CD4-positive, alpha-beta T cell treated with Interleukin-4 for 4 hours (primary cell): Measurements from ENCODE around the gene PATL1.
"Not testable (repeated sequence)": the region's sequence is repeated elsewhere in the genome, so short reads cannot be mapped to it uniquely, and the experiment has no call there.

ENCODE experiments used
- DNase-seq: peaks from one replicate; pipeline ENCODE4 v3.0.0-alpha.2; 2020

Gene PATL1, protein sequence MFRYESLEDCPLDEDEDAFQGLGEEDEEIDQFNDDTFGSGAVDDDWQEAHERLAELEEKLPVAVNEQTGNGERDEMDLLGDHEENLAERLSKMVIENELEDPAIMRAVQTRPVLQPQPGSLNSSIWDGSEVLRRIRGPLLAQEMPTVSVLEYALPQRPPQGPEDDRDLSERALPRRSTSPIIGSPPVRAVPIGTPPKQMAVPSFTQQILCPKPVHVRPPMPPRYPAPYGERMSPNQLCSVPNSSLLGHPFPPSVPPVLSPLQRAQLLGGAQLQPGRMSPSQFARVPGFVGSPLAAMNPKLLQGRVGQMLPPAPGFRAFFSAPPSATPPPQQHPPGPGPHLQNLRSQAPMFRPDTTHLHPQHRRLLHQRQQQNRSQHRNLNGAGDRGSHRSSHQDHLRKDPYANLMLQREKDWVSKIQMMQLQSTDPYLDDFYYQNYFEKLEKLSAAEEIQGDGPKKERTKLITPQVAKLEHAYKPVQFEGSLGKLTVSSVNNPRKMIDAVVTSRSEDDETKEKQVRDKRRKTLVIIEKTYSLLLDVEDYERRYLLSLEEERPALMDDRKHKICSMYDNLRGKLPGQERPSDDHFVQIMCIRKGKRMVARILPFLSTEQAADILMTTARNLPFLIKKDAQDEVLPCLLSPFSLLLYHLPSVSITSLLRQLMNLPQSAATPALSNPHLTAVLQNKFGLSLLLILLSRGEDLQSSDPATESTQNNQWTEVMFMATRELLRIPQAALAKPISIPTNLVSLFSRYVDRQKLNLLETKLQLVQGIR

DNA sequence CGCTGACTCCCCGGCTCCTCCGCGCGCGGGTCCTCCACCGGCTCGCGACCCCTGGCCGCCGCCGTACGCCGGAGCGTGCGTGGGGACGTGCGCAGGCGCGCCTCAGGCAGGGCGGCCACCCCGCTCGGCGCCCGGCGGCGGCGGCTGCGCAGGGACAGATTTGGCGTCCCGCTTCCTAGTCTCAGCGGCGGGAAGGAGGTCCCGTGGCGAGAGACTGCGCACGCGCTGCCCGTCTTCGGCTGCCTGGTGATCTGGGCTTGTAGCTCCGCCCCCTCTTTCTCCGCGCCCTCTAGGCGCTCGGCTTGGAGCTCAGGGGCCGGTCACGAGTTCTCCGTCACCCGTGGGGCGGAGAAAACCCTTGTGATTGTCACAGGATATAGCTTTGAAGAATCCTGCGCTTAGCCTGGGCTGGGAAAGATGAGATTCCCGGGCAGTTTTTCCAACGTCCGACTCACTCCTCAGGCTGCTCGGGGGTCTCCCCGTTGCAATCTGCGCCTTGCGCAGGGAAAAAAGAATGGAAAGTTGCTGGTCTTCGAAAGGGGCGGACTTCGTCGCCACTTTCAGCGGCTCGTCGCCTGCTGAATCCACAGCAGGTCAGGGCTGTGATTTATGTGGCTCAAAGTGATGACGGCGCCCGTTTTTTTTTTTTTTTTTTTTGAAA lies at the start of gene PATL1:
TSS of gene PATL1 (minus strand) at position 88 of the 661 bp plus-strand sequence. CDS start 142 bp downstream, outside the sequence.
- DNase-seq, result peak; percentile 99

DNA sequence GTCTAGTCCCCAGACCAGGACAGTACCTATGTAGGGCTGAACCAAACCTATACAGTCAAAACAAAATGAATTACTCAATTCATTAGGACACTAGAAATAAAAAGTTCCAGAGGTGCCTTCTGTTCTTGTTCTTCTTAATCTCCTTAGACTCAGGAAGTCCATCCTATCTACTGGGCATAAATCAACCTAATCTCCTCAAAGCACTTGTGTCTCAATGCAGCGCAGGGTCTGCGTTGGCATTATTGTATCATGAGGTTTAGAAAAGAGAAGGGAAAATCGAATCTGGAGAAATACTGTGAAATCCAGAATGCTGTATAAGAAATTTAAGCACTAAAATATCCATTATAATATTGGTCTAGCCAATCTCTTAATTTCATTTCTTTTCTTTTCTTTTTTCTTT lies 47.2 kb upstream of the PATL1 start:
- no peak for DNase-seq

DNA sequence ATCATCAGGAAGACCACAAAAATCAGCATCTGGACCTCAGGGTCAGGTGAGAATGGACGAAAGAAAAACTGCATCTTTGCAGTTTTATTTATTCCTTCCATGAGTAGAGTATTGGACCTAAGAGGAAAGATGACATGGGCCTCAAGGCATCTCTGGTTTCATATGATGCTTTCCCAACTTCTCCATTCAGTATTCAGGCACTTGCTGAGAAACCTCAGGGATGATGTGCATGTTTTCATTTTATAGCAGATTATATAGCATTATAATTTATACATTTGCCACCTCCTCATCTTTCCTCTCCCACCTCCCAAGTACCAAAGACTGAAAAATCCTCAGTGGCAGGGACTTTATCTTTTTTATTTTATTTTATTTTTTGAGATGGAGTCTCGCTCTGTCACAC lies 44.9 kb upstream of the PATL1 start, which contains the start of gene OR10V1:
TSS of gene OR10V1 (minus strand) at position 101 of the 400 bp plus-strand sequence. CDS start at position 101, 0 bp downstream.
- DNase-seq, result no peak

DNA sequence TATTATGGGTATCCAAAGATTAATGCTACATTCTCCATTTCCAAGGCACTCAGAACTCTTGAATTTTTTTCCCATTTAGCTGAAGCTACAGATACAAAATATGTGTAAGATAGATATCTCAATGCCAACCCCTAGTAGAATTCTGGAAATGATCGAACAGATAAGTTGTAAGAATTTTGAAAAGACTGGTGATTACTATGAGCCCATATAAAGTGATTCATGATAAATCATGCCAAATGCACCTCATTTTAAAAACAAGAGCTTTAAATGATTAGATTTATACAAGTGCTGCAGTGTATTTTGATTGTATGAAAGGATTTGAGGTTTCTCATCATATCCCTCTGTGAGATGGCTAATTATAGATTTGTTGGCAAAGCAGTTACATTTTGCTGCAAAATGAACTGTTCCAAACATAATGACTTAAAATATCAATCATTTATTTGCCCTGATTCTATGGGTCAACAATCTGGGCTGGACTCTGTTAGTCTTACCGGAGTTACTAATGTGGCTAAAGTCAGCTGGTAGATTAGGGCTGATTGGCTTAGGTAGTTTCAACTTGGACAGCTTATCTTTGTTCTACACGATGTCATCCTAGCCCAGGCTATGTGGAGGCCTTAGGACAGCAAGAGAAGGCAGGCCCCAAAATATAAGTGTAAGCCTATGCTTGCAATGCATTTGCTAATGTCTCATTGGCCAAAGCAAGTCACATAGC lies 41.5 kb upstream of the PATL1 start:
- DNase-seq, result no peak

DNA sequence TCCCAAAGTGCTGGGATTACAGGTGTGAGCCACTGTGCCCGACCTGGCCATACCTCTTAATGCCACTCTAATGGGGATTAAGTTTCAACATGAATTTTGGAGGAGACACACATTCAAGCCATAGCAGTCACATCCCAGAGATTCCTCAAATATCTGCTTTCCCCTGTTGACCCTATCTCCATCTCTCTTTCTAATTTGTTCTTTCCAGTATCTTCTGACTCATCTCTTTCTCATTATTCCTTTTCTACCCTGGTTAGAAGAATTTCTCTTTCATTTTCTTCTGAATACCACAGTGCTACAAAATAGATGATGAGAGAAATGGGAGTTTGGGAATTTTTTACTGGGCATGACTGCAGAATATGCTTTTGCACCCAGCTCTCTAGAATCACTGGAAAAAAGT lies 39.7 kb upstream of the PATL1 start:
- DNase-seq, result no peak

DNA sequence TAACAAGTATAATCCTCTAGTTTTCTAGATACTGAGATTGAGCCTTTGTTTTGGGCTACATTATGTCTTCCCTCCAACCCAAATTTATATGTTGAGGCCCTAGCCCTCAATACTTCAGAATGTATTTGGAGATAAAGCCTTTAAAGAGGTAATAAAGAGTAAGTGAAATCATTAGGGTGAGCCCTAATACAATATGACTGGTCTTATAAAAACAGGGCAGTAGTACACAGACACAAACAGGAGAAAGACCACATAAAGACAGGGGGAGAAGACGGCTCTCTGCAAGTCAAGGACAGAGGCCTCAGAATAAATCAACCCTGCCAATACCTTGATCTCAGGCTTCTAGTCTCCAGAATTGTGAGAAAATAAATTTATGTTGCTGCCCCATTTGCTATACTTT lies 38.5 kb upstream of the PATL1 start:
- DNase-seq, result no peak

DNA sequence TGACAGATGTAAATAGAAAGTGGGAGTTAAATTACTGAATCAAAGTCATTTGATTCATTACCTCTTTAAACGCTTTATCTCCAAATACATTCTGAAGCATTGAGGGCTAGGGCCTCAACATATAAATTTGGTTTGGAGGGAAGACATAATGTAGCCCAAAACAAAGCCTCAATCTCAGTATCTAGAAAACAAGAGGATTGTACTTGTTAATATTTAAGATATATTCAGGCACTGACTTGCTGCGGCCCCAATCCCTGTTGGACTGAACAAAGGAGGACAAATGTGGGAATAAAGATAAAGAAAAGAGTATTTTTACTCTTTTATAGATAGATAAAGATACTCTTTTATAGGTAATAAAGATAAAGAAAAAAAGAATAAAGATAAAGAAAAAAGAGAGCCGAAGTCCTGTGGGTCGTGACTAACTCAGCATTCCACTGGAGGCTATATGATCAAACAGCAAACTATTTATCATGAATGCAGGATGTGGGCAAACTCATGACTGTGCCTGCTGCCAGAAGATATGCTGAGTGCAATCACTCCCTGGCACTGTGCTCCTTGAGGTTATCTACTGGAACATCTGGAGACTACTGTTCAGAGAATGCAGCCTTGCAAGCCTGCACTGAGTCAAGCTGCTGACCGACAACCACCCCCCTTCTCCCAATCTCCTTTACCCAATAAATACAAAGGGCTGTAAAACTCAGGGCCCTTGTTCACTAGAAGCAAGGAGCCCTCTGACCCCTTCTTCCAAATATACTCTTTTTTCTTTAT lies 37.9 kb upstream of the PATL1 start:
- no peak for DNase-seq

DNA sequence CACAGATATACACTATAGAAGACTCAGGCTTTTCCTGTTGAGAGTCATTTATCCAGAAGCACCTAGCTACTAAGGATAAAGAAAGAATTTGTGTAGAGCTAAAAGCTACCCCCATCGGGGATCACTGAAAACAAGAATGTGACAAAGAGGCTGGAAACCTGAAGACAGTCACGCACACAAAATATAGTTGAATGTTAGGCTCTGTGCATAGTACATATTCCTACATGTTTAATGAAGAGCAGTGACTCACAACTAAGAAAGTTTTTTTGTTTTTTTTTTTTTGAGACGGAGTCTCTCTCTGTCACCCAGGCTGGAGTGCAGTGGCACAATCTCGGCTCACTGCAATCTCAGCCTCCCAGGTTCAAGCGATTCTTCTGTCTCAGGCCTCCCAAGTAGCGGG lies 36.5 kb upstream of the PATL1 start:
- no peak for DNase-seq

DNA sequence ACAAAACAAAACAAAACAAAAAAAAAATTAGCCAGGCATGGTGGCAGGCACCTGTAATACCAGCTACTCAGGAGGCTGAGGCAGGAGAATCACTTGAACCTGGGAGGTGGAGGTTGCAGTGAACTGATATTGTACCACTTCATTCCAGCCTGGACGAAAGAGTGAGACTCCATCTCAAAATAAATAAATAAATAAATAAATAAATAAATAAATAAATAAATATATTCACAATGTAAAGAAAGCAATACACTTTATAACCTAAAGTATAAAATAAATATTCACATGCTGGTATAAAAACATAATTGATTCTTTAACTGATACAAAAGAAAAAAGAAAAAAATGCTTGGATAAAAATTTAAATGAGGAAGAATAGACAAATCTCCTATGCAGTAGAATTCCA lies 34.7 kb upstream of the PATL1 start:
- not testable (repeated sequence) for DNase-seq

DNA sequence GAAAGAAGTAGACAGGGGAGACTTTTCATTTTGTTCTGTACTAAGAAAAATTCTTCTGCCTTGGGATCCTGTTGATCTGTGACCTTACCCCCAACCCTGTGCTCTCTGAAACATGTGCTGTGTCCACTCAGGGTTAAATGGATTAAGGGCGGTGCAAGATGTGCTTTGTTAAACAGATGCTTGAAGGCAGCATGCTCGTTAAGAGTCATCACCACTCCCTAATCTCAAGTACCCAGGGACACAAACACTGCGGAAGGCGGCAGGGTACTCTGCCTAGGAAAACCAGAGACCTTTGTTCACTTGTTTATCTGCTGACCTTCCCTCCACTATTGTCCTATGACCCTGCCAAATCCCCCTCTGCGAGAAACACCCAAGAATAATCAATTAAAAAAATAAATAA lies 31.3 kb upstream of the PATL1 start:
- not testable (repeated sequence) for DNase-seq

DNA sequence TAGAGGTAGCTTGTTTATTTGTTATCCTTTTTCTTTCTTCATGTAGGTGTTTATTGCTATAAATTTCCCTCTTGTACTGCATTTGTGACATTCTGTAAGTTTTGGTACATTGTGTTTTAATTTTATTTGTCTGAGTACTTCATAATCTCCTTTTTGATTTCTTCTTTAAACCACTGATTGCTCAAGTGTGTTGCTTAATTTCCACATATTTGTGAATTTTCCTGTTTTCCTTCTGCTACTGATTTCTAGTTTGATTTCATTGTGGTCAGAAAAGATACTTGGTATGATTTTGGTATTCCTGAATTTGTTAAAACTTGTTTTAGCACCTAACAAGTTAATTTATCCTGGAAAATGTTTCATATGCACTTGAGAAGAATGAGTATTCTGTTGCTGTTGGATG lies 29.7 kb upstream of the PATL1 start:
- DNase-seq, result no peak

DNA sequence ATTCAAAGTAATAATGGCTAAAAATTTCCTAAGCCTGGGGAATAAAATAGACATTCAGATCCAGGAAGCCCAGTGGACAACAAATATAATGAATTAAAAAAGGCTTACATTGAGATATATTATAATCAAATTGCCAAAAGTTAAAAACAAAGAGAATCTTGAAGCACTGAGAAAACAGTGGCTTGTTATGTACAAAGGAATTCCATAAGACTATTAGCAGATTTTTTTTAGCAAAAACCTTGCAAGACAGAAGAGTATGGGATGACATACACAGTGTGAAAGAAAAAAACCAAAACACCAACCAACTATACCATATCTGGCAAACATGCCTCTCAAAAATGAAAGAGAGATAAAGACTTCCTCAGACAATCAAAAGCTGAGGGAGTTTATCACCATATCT lies 24.1 kb upstream of the PATL1 start:
- DNase-seq, result no peak

DNA sequence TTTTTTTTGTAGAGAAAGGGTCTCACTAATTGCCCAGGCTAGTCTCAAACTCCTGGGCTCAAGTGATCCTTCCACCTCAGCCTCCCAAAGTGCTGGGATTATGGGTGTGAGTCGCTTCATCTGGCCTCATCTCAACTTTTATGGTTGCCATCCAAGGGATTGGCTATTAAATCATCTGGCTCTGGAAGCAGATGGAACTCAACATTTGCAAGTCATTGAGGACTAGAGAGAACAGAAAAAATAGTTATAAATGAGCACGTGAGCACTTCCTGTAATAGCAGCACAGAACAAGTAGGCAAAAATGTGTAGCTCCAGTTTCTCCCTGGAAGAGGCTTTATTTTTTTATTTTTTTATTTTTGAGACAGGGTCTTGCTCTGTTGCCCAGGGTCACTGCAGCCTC lies 22.3 kb upstream of the PATL1 start:
- no peak for DNase-seq

DNA sequence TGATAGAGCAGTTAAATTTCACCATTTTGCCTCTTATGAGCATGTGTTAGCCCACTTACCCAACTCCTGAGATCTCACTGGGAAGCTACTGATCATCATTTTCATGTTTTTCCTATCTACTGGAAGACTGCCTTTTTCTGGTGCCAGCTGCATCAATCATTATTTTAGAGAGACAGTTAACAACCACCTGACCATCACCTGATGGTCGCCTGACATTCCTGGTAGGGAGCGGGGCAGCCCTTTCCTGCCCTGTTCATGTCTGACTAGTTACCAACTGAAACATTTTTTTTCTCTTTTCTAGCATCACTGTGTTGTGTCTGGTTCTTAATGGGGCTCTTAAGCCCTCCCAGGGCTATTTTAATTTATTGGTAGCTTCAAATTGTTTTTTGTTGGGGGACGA lies 20.2 kb upstream of the PATL1 start:
- no peak for DNase-seq

DNA sequence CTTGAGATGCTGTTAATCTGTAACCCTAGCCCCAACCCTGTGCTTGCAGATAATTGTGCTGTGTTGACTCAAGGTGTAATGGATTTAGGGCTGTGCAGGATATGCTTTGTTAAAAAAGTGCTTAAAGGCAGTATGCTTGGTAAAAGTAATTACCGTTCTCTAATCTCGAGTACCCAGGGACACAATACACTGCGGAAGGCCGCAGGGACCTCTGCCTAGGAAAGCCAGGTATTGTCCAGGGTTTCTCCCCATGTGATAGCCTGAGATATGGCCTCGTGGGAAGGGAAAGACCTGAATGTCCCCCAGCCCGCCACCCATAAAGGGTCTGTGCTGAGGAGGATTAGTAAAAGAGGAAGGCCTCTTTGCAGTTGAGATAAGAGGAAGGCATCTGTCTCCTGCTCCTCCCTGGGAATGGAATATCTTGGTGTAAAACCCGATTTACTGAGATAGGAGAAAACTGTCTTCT lies 12.5 kb upstream of the PATL1 start:
- DNase-seq, result not testable (repeated sequence)

DNA sequence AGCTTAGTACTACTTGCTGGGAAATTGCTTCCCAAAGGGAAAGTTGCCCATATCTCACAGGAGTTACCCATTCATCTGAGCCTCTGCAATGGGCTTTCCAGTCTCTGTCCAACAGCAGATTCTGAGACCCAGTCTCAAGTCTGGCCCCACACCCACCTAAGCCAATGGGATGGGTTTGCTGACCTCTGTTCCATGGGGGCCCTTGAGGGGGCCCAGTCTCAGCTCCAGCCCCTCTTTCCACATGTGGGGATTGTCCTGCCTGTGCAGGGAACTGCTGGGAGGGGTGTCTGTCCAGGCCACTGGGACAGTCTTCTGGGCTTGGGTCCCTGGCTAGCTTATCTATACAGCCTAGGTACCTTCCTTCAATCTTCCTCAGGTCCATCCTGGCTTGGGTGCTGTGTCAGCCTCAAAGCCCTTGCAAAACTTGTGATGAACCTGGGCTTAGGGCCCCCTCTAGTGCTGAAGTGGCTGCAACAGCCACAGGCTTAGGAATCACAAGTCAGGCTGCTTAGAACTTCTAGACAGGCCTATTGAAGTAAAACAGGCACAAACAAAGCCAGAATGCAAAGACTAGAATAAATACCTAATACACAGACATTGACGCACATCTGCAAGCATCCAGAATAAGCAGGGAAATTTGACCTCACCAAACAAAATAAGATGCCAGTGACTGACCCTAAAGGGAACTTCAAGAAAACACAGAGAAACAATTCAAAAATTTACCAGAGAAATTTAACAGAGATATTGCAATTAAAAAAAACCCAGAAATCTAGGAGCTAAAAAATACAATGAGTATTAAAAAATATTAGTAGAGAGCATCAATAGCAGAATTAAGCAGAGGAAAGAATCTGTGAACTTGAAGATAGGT lies 11.7 kb upstream of the PATL1 start:
- peak; percentile 59 for DNase-seq

DNA sequence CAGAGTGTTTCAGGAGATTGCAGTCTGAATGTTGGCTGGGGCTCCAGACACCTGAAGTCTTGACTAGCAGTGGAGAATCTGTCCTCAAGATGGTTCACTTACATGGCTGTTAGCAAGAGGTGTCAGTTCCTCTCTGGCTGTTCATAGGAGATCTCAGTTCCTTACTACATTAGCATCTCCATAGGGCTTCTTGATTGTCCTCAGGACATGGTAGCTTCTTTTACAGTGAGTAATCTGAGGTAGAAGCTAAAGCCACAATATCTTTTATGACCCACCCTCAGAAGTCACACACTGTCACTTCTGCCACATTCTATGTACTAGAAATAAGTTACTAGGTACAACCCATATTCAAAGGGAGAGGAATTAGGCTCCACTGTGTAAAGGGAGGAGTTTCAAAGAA lies 10.5 kb upstream of the PATL1 start:
- DNase-seq, result no peak

DNA sequence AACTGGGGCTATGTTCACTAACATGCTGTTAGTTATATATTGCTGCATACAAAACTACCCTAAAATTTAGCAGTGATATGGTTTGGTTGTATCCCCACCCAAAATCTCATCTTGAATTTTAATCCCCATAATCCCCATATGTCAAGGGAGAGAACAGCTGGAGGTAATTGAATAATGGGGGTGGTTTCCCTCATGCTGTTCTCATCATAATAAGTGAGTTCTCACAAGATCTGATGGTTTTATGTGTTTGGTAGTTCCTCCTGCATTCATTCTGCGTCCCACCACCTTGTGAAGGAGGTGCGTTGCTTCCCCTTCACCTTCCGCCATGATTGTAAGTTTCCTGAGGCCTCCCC lies 10.0 kb upstream of the PATL1 start:
- no peak for DNase-seq

DNA sequence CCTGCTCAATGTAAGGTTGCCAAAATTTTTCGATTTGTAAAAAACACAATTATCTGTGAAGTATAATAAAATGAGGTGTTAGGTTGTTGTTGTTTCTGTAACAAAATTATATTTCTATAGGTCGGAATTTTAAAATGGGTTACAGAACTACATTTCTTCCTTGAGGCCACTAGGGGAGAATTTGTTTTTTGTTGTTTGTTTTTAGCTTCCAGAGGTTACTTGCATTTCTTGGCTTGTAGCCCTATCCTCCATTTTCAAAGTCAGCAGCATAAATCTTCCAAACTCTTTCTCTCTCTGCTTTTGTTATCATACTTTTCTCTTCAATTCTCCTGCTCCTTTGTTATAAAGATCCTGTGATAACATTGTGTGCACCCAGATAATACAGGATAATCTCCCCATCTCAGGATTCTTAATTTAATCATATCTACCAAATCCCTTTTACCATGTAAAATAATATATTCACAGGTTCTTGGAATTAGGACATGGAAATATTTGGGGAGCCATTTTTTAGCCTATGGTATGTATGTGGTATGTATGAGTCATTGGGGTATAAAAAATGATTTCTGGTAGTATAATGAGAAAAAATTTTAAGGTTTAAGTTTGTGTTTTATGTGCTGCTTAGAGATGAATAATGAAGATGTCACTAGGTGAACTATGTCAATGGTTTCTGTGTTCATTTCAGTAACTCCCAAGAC lies 9.4 kb upstream of the PATL1 start:
- no peak for DNase-seq

DNA sequence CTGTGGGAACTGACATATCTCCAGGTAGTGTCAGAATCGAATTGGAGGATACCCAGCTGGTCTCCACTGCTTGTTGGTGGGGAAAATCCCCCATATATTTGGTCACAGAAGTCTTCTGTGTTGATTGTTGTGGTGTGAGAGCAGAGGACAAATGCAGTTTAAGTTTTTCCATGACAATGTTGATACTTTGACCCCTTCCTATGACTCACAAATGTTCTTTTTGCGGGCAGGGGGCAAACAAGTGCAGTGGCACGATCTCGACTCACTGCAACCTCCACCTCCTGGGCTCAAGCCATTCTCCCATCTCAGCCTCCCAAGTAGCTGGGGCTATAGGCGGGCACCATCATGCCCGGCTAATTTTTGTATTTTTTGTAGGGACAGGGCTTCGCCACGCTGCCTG lies 7.4 kb upstream of the PATL1 start:
- DNase-seq, result no peak

DNA sequence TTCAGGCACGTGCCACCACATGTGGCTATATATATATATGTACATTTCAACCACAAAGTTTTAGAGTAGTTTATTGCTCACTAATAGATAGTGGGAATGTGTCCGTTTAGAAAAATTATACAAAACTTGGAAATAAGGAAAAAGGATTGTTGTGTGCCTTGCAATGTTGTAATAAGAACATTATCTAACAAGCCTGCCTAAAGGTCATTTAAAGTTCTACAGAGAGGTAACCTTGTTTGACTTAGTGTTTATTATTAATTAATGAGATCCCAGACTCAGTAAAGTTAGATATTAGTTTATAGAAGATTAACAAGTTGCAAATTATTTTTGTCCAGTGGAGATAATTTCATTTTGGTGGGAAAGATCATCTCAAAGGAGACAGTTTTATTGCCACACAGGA lies 5.5 kb upstream of the PATL1 start:
- DNase-seq, result no peak
